PC-3 (cell line): Measurements from ENCODE around the gene NRAP. TPM values are rescaled to one million over a fixed set of nuclear protein-coding genes. Genes with fewer than 3 reads are reported as not detected.

Experiments used
- ATAC-seq: fragments of 200-7000 bp; cut with Tn5 transposase; 2 replicates; pipeline ENCODE4 v1.9.1; 2020; ENCODE audit warnings: mild to moderate bottlenecking, moderate library complexity
- BruUV-seq: library from RNA; stranded (reverse); fragments of 400-500 nt; replicated peaks from 2 replicates; lab custom pipeline; 2021; lab: Mats Ljungman, UMichigan
- CTCF ChIA-PET: fragments of 300-600 bp; sonication (Branson Sonifier 250); formaldehyde crosslinking; loops from one replicate; lab custom pipeline; 2022; ENCODE audit warnings: antibody characterized with exemption; lab: Charles Lee
- POLR2A ChIA-PET: fragments of 300-600 bp; sonication (Branson Sonifier 250); formaldehyde crosslinking; loops from one replicate; lab custom pipeline; 2022; ENCODE audit warnings: antibody characterized with exemption; ENCODE audit not compliant: unreplicated experiment; lab: Charles Lee
- DNase-seq: peaks from one replicate; pipeline ENCODE4 v3.0.0-alpha.2; 2015
- H2AFZ ChIP-seq: fragments of 300-600 bp; sonication (generic); 2 replicates; pipeline ENCODE4 v1.6.0; 2016; ENCODE audit warnings: antibody characterized with exemption, low read length
- H3F3A ChIP-seq: fragments of 300-600 bp; sonication (generic); one replicate; pipeline ENCODE4 v1.6.0; 2017; ENCODE audit warnings: antibody characterized with exemption, low read length, control low read depth, mild to moderate bottlenecking; ENCODE audit not compliant: unreplicated experiment
- H3K27ac ChIP-seq: fragments of 300-600 bp; sonication (generic); 2 replicates; pipeline ENCODE4 v1.5.1; 2016; ENCODE audit warnings: mild to moderate bottlenecking, low read length
- H3K27me3 ChIP-seq: fragments of 300-600 bp; sonication (generic); 2 replicates; pipeline ENCODE4 v1.6.1; 2016; ENCODE audit warnings: low read length, mixed read lengths
- H3K36me3 ChIP-seq: fragments of 300-600 bp; sonication (generic); 2 replicates; pipeline ENCODE4 v1.6.1; 2016; ENCODE audit warnings: low read depth, mixed run types, low read length, mixed read lengths
- H3K4me1 ChIP-seq: fragments of 300-600 bp; sonication (generic); 2 replicates; pipeline ENCODE4 v1.5.1; 2016; ENCODE audit warnings: low read length; ENCODE audit not compliant: insufficient read depth
- H3K4me2 ChIP-seq: fragments of 300-600 bp; sonication (generic); 2 replicates; pipeline ENCODE4 v1.6.0; 2016; ENCODE audit warnings: low read length
- H3K4me3 ChIP-seq: fragments of 300-600 bp; sonication (generic); 2 replicates; pipeline ENCODE4 v1.5.1; 2016; ENCODE audit warnings: mild to moderate bottlenecking, low read length, mixed read lengths
- H3K79me2 ChIP-seq: fragments of 300-600 bp; sonication (generic); 2 replicates; pipeline ENCODE4 v1.6.1; 2017; ENCODE audit warnings: low read length, mixed read lengths
- H3K9ac ChIP-seq: fragments of 300-600 bp; sonication (generic); 2 replicates; pipeline ENCODE4 v1.6.0; 2016; ENCODE audit warnings: mild to moderate bottlenecking, low read length
- H3K9me2 ChIP-seq: fragments of 300-600 bp; sonication (generic); replicated peaks from 2 replicates; pipeline ENCODE4 v1.6.1; 2016; ENCODE audit warnings: mixed run types, low read length, mixed read lengths
- H3K9me3 ChIP-seq: fragments of 300-600 bp; sonication (generic); 2 replicates; pipeline ENCODE4 v1.6.1; 2016; ENCODE audit warnings: low read length, mixed read lengths
- H4K20me1 ChIP-seq: fragments of 300-600 bp; sonication (generic); 2 replicates; pipeline ENCODE4 v1.6.1; 2016; ENCODE audit warnings: low read length, mixed read lengths
- CTCF ChIP-seq: fragments of 300-600 bp; sonication (generic); conservative IDR thresholded peaks from 2 replicates; pipeline ENCODE4 v1.5.1; 2017; ENCODE audit warnings: antibody characterized with exemption, low read depth, mild to moderate bottlenecking, low read length
- EZH2 ChIP-seq: fragments of 300-600 bp; sonication (generic); IDR thresholded peaks from one replicate; pipeline ENCODE4 v1.6.1; 2017; ENCODE audit warnings: antibody characterized with exemption, mild to moderate bottlenecking, low read length; ENCODE audit not compliant: unreplicated experiment
- EZH2phosphoT487 ChIP-seq: fragments of 300-600 bp; sonication (generic); IDR thresholded peaks from 2 replicates; pipeline ENCODE4 v1.6.1; 2018; ENCODE audit warnings: mild to moderate bottlenecking, antibody characterized with exemption, low read length, borderline replicate concordance
- intact Hi-C: fragments of 100-400 bp; cut with micrococcal nuclease; formaldehyde crosslinking; loops from 2 replicates; pipeline ENCODE4 v1.9.0; 2023
- total RNA-seq: library from RNA; depleted of rRNA; stranded (reverse); fragments of >200 nt; gene quantifications from 2 replicates; pipeline ENCODE4 v1.2.3, GENCODE V29; 2014

The NRAP gene
- total RNA-seq, 1 experiment from 2014 or later, result not detected

- intact Hi-C loops, result no loop called here
- Histone ChIP-seq H3K9me2 (no peaks in the 10 kb centered on the region), H3F3A (no peaks in the 10 kb centered on the region), H3K4me1 (no peaks in the 10 kb centered on the region), H3K4me2 (no peak overlapping the region), H3K9ac (no peak overlapping the region), H3K27me3 (peaks cover 7% of the 10 kb centered on the region; the same call in 1 of the 2 replicates), H3K27ac (no peak overlapping the region), H2AFZ (no peak overlapping the region), H3K9me3 (no peaks in the 10 kb centered on the region), H3K79me2 (no peaks in the 10 kb centered on the region), H3K36me3 (no peaks in the 10 kb centered on the region), H4K20me1 (no peaks in the 10 kb centered on the region), H3K4me3 (no peak overlapping the region)
- no TSS peak for BruUV-seq
- ChIA-PET CTCF (no interaction called here), POLR2A (no interaction called here)
- TF ChIP-seq EZH2phosphoT487 (no peak), EZH2 (no peak), CTCF (no peak)
- DNase-seq (no peak), ATAC-seq (no peak)
Observed at GRCh38 chr10:113605268-113605978, 58.4 kb downstream of the NRAP start.

GRCh38 chr10:113604572-113604971 lies 59.3 kb downstream of the NRAP start:
- Histone ChIP-seq H2AFZ (no peak overlapping the region), H3F3A (no peaks in the 10 kb centered on the region)

More at GRCh38 chr10:113604572-113604971, 59.3 kb downstream of the NRAP start:
- Histone ChIP-seq H3K27ac (no peak overlapping the region), H3K27me3 (peaks cover 11% of the 10 kb centered on the region; the same call in 1 of the 2 replicates), H3K4me1 (no peaks in the 10 kb centered on the region), H3K9ac (no peak overlapping the region), H3K4me3 (no peak overlapping the region), H3K9me3 (no peaks in the 10 kb centered on the region), H3K79me2 (no peaks in the 10 kb centered on the region), H3K9me2 (no peaks in the 10 kb centered on the region), H3K4me2 (no peak overlapping the region), H4K20me1 (no peaks in the 10 kb centered on the region), H3K36me3 (no peaks in the 10 kb centered on the region)
- ChIA-PET CTCF (no interaction called here), POLR2A (no interaction called here)
- TF ChIP-seq EZH2phosphoT487 (no peak), CTCF (no peak)
- ATAC-seq (no peak), DNase-seq (no peak)
- no TSS peak for BruUV-seq
- intact Hi-C loops, result no loop called here
